ENCODE results near the gene SMAD9.

SMAD9 gene

DNA sequence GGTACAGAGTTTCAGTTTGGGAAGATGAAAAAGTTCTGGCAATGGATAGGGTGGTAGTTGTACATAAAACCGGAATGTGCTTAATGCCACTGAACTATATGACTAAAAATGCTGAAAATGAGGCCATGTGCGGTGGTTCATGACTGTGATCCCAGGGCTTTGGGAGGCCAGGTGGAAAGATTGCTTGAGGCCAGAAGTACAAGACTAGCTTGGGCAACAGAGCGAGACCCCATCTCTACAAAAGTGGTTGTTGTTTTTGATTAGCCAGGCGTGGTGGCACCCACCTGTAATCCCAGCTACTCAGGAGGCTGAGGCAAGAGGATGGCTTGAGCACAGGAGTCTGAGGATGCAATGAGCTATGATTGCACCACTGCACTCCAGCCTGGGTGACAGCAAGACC lies 12.8 kb downstream of the SMAD9 start:
- POLR2A ChIA-PET, result no interaction called here
- CTCF ChIA-PET, result no interaction called here
- DNase-seq (ENCODE audit: extremely low spot score), result no peak
- no peak for TF ChIP-seq FOXA1 (IDR thresholded peaks at IDR 0.05)
- TF ChIP-seq SP1 (IDR thresholded peaks at IDR 0.05), result no peak
- TF ChIP-seq SUZ12 (IDR thresholded peaks at IDR 0.05), result no peak
- TF ChIP-seq PKNOX1 (IDR thresholded peaks at IDR 0.05), result no peak
- no peak for TF ChIP-seq TARDBP (IDR thresholded peaks at IDR 0.05)
- no peak for TF ChIP-seq HDGF (IDR thresholded peaks at IDR 0.05; ENCODE audit: borderline replicate concordance)
- TF ChIP-seq LEF1 (IDR thresholded peaks at IDR 0.05; ENCODE audit: borderline replicate concordance), result no peak
- TF ChIP-seq ARNT (IDR thresholded peaks at IDR 0.05), result no peak
- no peak for TF ChIP-seq NFRKB (IDR thresholded peaks at IDR 0.05)
- no peak for TF ChIP-seq FOXM1 (IDR thresholded peaks at IDR 0.05; ENCODE audit: borderline replicate concordance)
- no peak for TF ChIP-seq L3MBTL2 (conservative IDR thresholded peaks at IDR 0.05)
- TF ChIP-seq ELF4 (IDR thresholded peaks at IDR 0.05), result no peak
- TF ChIP-seq ZNF384 (IDR thresholded peaks at IDR 0.05), result no peak

DNA sequence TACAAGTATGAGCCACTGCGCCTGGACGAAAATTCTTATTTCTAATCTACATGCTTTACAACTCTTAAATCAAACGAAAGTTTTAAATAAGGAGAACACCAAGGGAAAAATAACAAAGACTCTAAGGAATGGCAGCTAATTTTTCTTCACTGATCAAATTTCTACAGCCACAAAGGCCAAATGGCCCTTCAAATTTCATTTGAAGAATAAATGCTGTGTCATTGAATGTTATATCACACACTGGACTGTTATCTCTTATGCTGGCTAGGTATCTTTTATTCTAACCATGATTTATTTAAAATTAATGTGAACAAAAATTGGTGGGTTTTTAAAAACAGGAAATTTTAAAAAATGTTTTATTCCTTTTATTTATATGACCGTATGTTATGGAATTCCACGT lies 14.1 kb downstream of the SMAD9 start:
- ChIA-PET POLR2A (no interaction called here), CTCF (no interaction called here)
- no peak for TF ChIP-seq SP1 (IDR thresholded peaks at IDR 0.05)
- TF ChIP-seq SUZ12 (IDR thresholded peaks at IDR 0.05), result no peak
- TF ChIP-seq ZNF384 (IDR thresholded peaks at IDR 0.05), result no peak
- no peak for TF ChIP-seq TARDBP (IDR thresholded peaks at IDR 0.05)
- no peak for TF ChIP-seq L3MBTL2 (conservative IDR thresholded peaks at IDR 0.05)
- no peak for TF ChIP-seq FOXA1 (IDR thresholded peaks at IDR 0.05)
- TF ChIP-seq PKNOX1 (IDR thresholded peaks at IDR 0.05), result no peak
- no peak for TF ChIP-seq NFRKB (IDR thresholded peaks at IDR 0.05)
- no peak for TF ChIP-seq FOXK2 (IDR thresholded peaks at IDR 0.05)
- no peak for TF ChIP-seq ELF4 (IDR thresholded peaks at IDR 0.05)
- TF ChIP-seq BHLHE40 (IDR thresholded peaks at IDR 0.05; ENCODE audit: borderline replicate concordance), result no peak
- no peak for TF ChIP-seq FOXM1 (IDR thresholded peaks at IDR 0.05; ENCODE audit: borderline replicate concordance)
- TF ChIP-seq ARNT (IDR thresholded peaks at IDR 0.05), result no peak
- no peak for TF ChIP-seq LEF1 (IDR thresholded peaks at IDR 0.05; ENCODE audit: borderline replicate concordance)
- TF ChIP-seq HDGF (IDR thresholded peaks at IDR 0.05; ENCODE audit: borderline replicate concordance), result no peak
- no peak for TF ChIP-seq CTBP1 (IDR thresholded peaks at IDR 0.05; ENCODE audit: borderline replicate concordance)
- DNase-seq (ENCODE audit: extremely low spot score), result no peak

DNA sequence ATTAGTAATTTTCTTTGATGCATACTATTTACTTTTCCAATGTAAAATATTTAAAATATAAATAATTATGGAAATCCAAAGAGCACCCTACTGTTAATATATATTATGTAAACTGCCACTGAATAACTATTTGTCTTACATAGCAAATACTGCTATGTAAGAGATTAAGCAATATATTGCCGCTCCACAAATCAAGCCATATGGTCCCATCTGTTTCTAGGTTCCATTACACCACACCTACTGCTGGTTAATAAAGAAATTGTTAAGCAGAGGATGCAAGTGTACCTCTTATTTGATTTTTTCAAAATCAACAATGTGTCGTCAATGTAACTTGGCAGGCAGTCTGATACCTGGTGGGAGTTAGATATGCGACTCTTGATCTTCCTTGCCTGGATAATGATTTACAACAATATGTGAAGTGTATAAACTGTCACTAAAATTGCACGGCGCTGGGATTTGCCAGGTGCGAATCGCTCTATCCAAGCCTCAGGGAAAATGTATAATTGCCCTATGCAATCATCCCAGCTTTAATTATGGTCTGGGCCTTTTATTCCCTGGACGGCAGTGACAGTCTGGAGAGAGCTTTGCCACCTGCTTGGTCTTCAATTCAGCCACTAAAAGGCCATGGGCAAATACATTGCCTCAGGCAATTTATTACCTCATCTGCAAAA lies 16.0 kb downstream of the SMAD9 start:
- CTCF ChIA-PET, result interaction anchor here (0.7 kb wide), 1 partner anchor 107 kb away, joined by 6 read pairs; no protein-coding TSS in a partner anchor
- DNase-seq (ENCODE audit: extremely low spot score), result no peak
- TF ChIP-seq PKNOX1 (IDR thresholded peaks at IDR 0.05) (no peak), ZNF384 (IDR thresholded peaks at IDR 0.05) (no peak), ARNT (IDR thresholded peaks at IDR 0.05) (no peak), NFRKB (IDR thresholded peaks at IDR 0.05) (no peak), SUZ12 (IDR thresholded peaks at IDR 0.05) (no peak), TARDBP (IDR thresholded peaks at IDR 0.05) (no peak), L3MBTL2 (conservative IDR thresholded peaks at IDR 0.05) (no peak), BHLHE40 (IDR thresholded peaks at IDR 0.05; ENCODE audit: borderline replicate concordance) (no peak), CTBP1 (IDR thresholded peaks at IDR 0.05; ENCODE audit: borderline replicate concordance) (no peak), ELF4 (IDR thresholded peaks at IDR 0.05) (no peak), FOXK2 (IDR thresholded peaks at IDR 0.05) (no peak), FOXA1 (IDR thresholded peaks at IDR 0.05) (no peak), SP1 (IDR thresholded peaks at IDR 0.05) (no peak), FOXM1 (IDR thresholded peaks at IDR 0.05; ENCODE audit: borderline replicate concordance) (no peak)
- POLR2A ChIA-PET, result no interaction called here

- TF ChIP-seq FOXK2 (IDR thresholded peaks at IDR 0.05) (no peak), ELF4 (IDR thresholded peaks at IDR 0.05) (no peak)
- ChIA-PET POLR2A (no interaction called here), CTCF (no interaction called here)
- DNase-seq (ENCODE audit: extremely low spot score), result no peak
Measured at GRCh38 chr13:36897054-36897616, 22.9 kb downstream of the SMAD9 start.

GRCh38 chr13:36891752-36892151 lies 28.3 kb downstream of the SMAD9 start:
- DNase-seq (ENCODE audit: extremely low spot score), result no peak
- ChIA-PET POLR2A (no interaction called here), CTCF (no interaction called here)
- TF ChIP-seq BHLHE40 (IDR thresholded peaks at IDR 0.05; ENCODE audit: borderline replicate concordance) (no peak), SUZ12 (IDR thresholded peaks at IDR 0.05) (no peak), PKNOX1 (IDR thresholded peaks at IDR 0.05) (no peak), ELF4 (IDR thresholded peaks at IDR 0.05) (no peak), FOXM1 (IDR thresholded peaks at IDR 0.05; ENCODE audit: borderline replicate concordance) (no peak), HDGF (IDR thresholded peaks at IDR 0.05; ENCODE audit: borderline replicate concordance) (no peak), FOXA1 (IDR thresholded peaks at IDR 0.05) (no peak), ZNF384 (IDR thresholded peaks at IDR 0.05) (no peak), SP1 (IDR thresholded peaks at IDR 0.05) (no peak), ARNT (IDR thresholded peaks at IDR 0.05) (no peak), NFRKB (IDR thresholded peaks at IDR 0.05) (no peak), LEF1 (IDR thresholded peaks at IDR 0.05; ENCODE audit: borderline replicate concordance) (no peak), TARDBP (IDR thresholded peaks at IDR 0.05) (no peak), CTBP1 (IDR thresholded peaks at IDR 0.05; ENCODE audit: borderline replicate concordance) (no peak), FOXK2 (IDR thresholded peaks at IDR 0.05) (no peak), L3MBTL2 (conservative IDR thresholded peaks at IDR 0.05) (no peak)

Measured in HEK293T (cell line).